Dedifferentiated amniotic fluid mesenchymal stem cell (primary cell): ENCODE results near the gene CSTPP1.

Experiments used
- DNase-seq: peaks from one replicate; pipeline ENCODE4 v3.0.0-alpha.2; 2016; ENCODE audit errors: extremely low spot score

The CSTPP1 gene

GRCh38 chr11:46936138-46937110 lies at the start of gene CSTPP1:
TSS of gene CSTPP1 (plus strand) at chr11:46936761. CDS start at chr11:46936806, 45 bp downstream.
- DNase-seq, result peak; percentile 92

- no peak for DNase-seq
Measured at GRCh38 chr11:46888636-46889035, 47.9 kb upstream of the CSTPP1 start.

- no peak for DNase-seq
Measured at GRCh38 chr11:46889251-46889650, 47.3 kb upstream of the CSTPP1 start.

DNA sequence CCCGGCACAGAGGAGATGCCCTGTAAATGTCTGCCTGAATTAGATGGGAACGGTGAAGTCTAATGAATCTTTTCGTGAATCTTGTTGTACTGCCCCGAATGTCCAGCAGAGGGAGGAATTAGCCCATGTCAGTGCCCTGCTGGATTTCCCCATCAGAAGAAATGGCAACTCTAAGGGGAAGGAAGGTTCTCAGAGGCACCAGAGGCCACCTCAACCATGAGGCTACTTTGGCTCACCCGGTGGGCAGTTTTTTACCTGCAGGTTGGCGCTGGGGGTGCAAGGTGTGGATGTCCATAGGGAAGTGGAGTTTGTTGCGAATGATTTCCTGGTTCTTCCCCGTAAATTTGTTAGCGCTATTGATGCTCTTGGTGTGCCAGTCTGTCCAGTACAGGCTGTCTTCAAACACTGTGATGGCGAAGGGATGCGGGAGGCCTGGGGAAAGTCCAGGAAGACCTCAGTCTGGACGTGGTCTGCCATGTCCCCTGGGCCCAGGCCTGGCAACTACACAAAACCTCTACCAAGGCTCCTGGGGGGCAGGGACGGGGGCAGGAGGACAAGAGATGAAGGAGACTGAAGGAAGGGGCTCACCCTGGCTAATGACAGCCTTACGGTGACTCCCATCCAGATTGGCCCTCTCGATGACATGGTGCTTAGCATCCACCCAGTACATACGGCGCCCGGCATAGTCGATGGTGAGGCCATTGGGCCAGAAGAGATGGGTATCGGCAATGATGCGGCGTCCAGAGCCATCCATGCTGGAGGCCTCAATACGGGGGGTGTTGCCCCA lies 46.7 kb upstream of the CSTPP1 start:
- peak; percentile 66 for DNase-seq

DNA sequence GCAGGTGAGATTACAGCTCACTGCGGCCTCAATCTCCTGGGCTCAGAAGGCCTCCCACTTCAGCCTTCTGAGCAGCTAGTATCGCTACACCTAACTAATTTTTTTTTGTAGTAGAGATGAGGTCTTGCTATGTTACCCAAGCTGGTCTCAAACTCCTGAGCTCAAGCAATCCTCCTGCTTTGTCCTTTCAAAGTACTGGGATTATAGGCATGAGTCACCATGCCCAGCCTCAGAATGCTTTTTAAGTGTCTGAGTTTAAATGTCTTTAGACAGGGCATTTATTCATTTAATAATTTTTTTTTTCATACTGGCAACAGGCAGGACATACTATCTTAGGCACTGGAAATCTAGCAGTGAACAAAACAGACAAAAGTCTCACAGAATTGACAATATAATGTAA lies 45.9 kb upstream of the CSTPP1 start:
- DNase-seq, result no peak

- DNase-seq, result no peak
Measured at GRCh38 chr11:46892109-46892508, 44.5 kb upstream of the CSTPP1 start.

DNA sequence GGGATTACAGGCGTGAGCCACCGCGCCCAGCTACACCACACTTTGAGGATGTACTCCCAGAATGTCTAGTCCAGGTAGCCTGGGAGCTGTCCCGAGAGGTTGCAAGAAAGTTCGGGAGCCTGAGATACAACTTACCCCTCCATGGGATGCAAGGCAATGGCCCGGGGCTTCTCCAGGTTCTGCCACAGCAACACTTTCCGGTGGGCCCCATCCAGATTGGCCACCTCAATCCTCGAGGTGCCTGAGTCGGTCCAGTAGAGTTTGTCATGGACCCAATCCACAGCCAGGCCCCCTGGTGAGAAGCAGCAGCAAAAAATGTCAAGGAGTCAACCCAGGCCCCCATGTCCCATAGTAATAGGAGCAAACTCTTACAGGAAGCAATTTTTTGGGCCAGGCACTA lies 43.7 kb upstream of the CSTPP1 start:
- no peak for DNase-seq

DNA sequence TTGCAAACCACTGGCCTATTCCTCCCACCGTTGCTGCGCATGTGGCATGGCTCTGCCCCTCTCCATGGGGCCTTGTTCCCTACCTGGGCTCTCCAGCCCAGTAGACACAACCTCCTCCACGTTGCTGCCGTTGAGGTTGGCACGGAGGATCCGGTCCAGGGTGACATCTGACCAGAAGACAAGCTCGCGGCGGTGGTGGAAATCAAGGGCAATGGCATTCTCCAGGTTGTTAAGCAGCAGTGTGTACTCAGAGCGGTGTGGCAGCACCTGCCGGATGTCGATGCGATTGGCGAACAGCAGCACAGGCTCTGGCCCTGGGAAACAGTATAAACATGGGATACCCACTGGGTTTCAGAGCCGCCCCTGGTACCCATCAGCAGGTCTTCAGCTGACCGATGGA lies 42.1 kb upstream of the CSTPP1 start:
- DNase-seq, result no peak

GRCh38 chr11:46894961-46895360 lies 41.6 kb upstream of the CSTPP1 start:
- no peak for DNase-seq

DNA sequence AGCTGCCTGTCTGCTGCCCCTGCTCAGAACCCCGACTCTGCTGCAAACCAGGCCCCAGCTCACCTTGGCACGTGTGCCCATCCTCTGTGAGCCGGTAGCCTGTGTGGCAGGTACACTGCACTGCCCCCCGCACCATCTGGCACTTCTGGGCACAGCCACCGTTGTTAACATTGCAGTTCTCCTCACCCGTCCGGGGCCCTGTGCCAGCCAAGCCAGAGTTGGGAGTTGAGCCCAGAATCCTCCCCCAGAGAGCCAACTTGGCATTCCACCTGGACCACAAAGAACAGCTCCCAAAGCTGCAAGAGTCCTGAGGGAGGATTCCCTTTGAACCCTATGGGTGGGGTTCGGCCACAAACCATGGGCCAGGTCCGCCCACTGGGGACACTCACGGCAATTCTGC lies 40.7 kb upstream of the CSTPP1 start:
- DNase-seq, result no peak

DNA sequence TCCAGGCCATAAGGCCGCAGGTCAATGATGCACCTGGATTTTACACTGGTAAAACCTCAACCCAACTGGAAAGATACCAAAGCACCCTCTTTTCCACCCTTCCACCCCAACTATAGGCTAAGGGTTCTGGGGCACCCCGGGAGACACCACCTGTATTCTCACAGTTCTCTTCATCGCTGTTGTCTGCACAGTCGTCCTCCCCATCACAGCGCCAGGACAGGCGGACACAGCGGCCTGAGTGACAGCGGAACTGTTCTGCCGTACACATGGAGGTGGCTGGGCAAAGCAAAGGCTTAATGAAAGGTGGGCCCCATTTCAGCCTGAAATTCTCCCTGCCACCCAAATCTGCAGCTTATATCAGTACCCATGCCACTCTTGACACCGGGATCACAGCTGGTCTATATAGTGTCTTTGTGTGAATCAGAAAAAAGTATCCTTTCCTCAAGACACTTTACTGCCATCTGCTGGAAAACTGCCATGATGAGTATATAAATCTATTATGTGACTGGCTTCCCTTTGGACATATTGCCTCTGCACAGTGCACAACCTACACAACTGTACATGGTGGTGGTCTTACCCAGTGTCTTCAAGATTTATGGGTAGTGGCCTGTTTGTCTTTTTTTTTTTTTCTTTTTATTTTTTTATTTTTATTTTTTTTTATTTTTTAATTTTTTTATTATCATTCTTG lies 39.7 kb upstream of the CSTPP1 start:
- DNase-seq, result no peak

DNA sequence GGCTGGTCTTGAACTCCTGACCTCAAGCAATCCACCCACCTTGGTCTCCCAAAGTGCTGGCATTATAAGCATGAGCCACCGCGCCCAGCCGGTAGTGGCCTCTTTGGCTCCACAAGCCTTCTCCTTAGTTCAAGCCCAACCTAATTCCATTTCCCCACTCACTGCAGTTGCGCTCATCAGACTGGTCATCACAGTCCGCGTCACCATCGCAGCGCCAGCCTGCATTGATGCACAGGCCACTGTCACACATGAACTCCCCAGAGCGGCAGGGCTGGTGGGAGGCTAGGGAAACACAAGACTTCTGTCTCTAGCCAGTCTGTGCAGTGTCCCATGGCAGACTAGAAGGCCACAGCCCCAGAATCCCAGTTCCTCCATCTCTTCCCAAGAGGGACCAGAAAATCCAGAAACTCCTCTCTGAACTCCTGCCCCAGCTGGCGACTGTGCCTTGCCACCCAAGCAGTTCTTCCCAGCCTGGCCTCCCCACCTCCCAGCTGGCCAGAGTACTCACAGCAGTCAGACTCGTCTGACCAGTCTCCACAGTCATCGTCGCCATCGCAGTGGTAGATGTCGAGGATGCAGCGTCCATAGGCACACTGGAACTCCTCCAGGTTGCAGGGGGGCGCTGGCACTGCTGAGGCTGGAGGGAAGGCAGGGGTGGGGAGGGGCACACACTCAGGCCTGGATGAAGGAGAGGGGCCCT lies 38.0 kb upstream of the CSTPP1 start:
- DNase-seq, result no peak

DNA sequence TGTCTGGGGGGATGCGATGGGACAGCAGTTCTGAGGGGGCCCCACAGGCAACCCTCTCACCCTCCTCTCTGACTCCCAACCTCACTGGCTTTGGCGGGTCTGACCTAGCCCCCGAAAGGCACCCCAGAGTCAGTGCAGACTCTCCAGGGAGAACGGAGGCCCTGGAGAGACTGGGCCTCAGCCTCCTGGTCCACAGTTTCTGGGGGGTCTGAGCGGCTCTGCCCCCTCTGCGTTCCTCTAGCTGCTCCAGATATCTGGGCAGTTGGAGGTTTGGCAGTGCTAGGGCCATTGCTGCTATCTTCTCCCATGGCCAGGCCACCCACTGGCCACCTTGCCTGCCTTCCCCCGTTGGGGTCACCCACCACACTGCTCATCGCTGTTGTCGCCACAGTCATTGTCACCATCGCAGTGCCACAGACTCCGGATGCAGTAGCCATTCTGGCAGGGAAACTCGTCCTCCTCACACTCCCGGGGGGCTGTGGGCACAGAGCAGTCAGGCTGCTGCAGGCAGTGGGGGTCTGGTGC lies 37.0 kb upstream of the CSTPP1 start:
- DNase-seq, result no peak

DNA sequence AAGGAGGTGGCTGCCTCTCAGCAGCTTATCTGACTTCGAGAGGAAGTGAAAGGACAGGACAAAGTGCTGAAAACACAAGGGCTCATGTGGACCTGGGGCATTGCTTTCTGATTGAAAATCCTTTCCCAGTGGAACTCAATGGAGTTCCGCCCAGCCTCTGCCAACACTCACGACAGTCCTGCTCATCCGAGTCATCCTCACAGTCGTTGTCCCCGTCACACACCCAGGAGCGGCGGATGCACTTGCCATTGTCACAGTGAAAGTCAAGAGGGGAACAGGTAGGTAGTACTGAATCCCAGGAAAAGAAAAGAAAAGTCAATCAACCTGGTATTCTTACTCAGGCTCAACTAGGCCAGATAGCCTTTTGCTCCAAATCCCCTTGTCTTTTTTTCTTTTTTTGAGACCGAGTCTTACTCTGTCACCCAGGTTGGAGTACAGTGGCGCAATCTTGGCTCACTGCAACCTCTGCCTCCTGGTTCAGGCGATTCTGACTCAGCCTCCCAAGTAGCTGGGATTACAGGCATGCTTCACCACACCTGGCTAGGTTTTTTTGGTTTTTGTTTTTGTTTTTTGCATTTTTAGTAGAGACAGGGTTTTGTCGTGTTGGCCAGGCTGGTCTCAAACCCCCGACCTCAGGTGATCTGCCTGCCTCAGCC lies 36.3 kb upstream of the CSTPP1 start:
- DNase-seq, result no peak

DNA sequence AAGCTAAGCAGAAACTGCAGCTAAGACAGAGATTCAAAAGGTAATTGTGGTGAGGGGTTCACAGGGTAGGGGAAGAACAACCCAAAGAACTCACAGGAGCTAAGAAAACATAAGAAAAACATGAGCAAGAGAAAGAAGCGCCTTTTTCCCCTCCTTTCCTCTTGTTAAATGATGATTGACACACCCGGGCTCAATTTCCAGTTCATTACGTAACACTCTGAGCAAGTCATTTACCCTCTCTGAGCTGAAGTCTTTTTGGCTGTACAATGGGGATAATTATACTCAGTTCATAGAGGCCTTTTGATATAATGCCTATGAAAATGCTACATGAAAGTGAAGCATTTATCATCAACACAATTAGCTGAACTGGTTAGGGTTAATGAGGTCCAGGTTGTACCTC lies 35.4 kb upstream of the CSTPP1 start:
- DNase-seq, result no peak

DNA sequence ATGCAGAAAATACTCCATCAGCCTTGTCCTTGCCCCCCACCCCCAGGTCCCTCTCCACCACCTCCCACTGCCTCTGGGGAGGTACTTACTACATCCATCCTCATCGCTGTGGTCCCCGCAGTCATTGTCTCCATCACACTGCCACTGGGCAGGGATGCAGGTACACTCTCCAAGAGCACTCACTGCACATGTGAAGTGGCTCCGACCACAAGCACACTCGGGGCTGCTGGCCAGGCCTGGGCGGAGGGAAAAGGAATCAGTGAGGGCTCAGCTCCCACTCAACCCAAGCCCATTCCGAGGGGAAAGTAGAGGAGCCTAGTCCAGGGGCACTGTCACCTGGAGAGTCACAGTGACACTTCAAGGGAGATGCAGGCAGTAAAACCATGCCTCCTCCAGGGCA lies 33.9 kb upstream of the CSTPP1 start:
- no peak for DNase-seq

DNA sequence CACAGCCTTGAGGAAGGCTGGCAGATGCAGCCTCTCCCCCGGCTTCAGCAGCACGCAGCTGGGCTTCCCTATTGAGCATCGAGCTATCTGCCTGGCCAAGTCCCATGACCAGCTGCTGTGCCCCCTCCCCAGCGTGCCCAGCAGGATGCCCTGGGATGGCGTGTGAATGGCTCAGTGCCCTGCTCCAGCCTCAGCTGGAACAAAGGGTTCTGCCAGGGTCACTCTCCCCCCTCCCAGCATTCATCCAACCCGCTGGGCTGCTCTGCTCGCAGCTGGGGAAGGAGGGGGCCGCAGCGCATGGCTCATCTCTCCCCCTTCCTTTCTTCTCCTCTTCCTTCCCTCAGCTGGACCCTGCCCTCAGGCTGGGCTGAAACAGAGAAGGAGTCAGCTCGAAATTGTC lies 32.7 kb upstream of the CSTPP1 start:
- DNase-seq, result no peak

GRCh38 chr11:46905806-46906205 lies 30.8 kb upstream of the CSTPP1 start:
- no peak for DNase-seq

GRCh38 chr11:46906609-46907041 lies 29.9 kb upstream of the CSTPP1 start:
- DNase-seq, result peak; percentile 22

GRCh38 chr11:46907606-46908005 lies 29.0 kb upstream of the CSTPP1 start:
- DNase-seq, result no peak
